Measurements from ENCODE around the gene IGFBP1. TPM values are rescaled to one million over a fixed set of nuclear protein-coding genes. Genes with fewer than 3 reads are reported as not detected.

IGFBP1 gene
- total and polyA plus RNA-seq, 10 donors = 0.09 to 0.72 TPM; not detected in 8

GRCh38 chr7:45890125-45890901 is 2.0 kb downstream of the IGFBP1 start:
- Histone ChIP-seq H3K4me3 (no peak overlapping the region), H3K9me3 (no peaks in the 10 kb centered on the region), H3K36me3 (no peaks in the 10 kb centered on the region), H3K4me1 (peaks cover 0 to 17% (median 11%) of the 10 kb centered on the region in 6 donors), H3K27ac (no peak overlapping the region), H3K27me3 (replicated peaks in 1 of 7) (peaks cover 7 to 87% (median 29%) of the 10 kb centered on the region in 7 donors)
- WGBS, 5 donors = 74 to 88% (median 83%) methylated on average over 8 of the region's 8 CpGs
- no peak for TF ChIP-seq POLR2A (IDR thresholded peaks at IDR 0.05)
- TF ChIP-seq CTCF (IDR thresholded peaks at IDR 0.05 in 8 of 11, conservative IDR thresholded peaks at IDR 0.05 in 3 of 11) = no peak
- TF ChIP-seq POLR2AphosphoS5 (IDR thresholded peaks at IDR 0.05) = no peak
- intact Hi-C loops (cut with DNase I; ENCODE audit: low total_unique reads) = no loop called here
- no peak for DNase-seq

GRCh38 chr7:45890902-45891461 is 2.7 kb downstream of the IGFBP1 start:
- no peak for TF ChIP-seq POLR2A (IDR thresholded peaks at IDR 0.05)
- TF ChIP-seq CTCF (IDR thresholded peaks at IDR 0.05 in 8 of 11, conservative IDR thresholded peaks at IDR 0.05 in 3 of 11) = peak in 10 of 11 experiments; percentile 14 to 57 (median 48)
- no peak for TF ChIP-seq POLR2AphosphoS5 (IDR thresholded peaks at IDR 0.05)
- H3K9me3 ChIP-seq = no peaks in the 10 kb centered on the region
- WGBS, 5 donors = 37 to 43% (median 39%) methylated on average over 6 of the region's 6 CpGs
- H3K4me3 ChIP-seq = no peak overlapping the region
- no peaks in the 10 kb centered on the region for H3K36me3 ChIP-seq
- no peak overlapping the region for H3K27ac ChIP-seq
- peaks cover 0 to 17% (median 11%) of the 10 kb centered on the region in 6 donors for H3K4me1 ChIP-seq
- no peak for DNase-seq
- peaks cover 7 to 88% (median 29%) of the 10 kb centered on the region in 7 donors for H3K27me3 ChIP-seq (replicated peaks in 1 of 7)
- intact Hi-C loops (cut with DNase I; ENCODE audit: low total_unique reads) = no loop called here

GRCh38 chr7:45891462-45892402 is 3.4 kb downstream of the IGFBP1 start:
- no peak for DNase-seq
- WGBS, 5 donors = 76 to 83% (median 77%) methylated on average over 10 of the region's 10 CpGs
- H3K4me3 ChIP-seq = no peak overlapping the region
- H3K9me3 ChIP-seq = no peaks in the 10 kb centered on the region
- intact Hi-C loops (cut with DNase I; ENCODE audit: low total_unique reads) = no loop called here
- H3K4me1 ChIP-seq = peaks cover 0 to 17% (median 11%) of the 10 kb centered on the region in 6 donors
- TF ChIP-seq POLR2AphosphoS5 (IDR thresholded peaks at IDR 0.05) = no peak
- TF ChIP-seq CTCF (IDR thresholded peaks at IDR 0.05 in 8 of 11, conservative IDR thresholded peaks at IDR 0.05 in 3 of 11) = no peak
- TF ChIP-seq POLR2A (IDR thresholded peaks at IDR 0.05) = no peak
- no peaks in the 10 kb centered on the region for H3K36me3 ChIP-seq
- H3K27me3 ChIP-seq (replicated peaks in 1 of 7) = peaks cover 7 to 86% (median 29%) of the 10 kb centered on the region in 7 donors
- no peak overlapping the region for H3K27ac ChIP-seq
